ENCODE data around the gene C1orf159.

C1orf159 gene

GRCh38 chr1:1063261-1063944 lies 52.5 kb downstream of the C1orf159 start:
- no peak overlapping the region for H3K4me3 ChIP-seq (replicated peaks; ENCODE audit: insufficient read depth, low read length)
- no peak for DNase-seq (ENCODE audit: low read depth in 1 of 2, low spot score in 1 of 2)
- H3K27ac ChIP-seq (replicated peaks): no peak overlapping the region
- TF ChIP-seq CTCF (IDR thresholded peaks at IDR 0.05; ENCODE audit: insufficient read depth, low read length): no peak
- TF ChIP-seq POLR2AphosphoS5 (IDR thresholded peaks at IDR 0.05; ENCODE audit: low read depth): no peak
- TF ChIP-seq GABPA (IDR thresholded peaks at IDR 0.05; ENCODE audit: low read depth): no peak
- TF ChIP-seq REST (IDR thresholded peaks at IDR 0.05; ENCODE audit: insufficient replicate concordance, low read depth): no peak
- TF ChIP-seq SPI1 (IDR thresholded peaks at IDR 0.05; ENCODE audit: borderline replicate concordance, low read depth): no peak
- peaks cover 37% of the 10 kb centered on the region for H3K27me3 ChIP-seq (ENCODE audit: insufficient read depth, poor library complexity, severe bottlenecking)

GRCh38 chr1:1062348-1063163 lies 53.3 kb downstream of the C1orf159 start:
- H3K4me3 ChIP-seq (replicated peaks; ENCODE audit: insufficient read depth, low read length): no peak overlapping the region
- no peak for DNase-seq (ENCODE audit: low read depth in 1 of 2, low spot score in 1 of 2)
- TF ChIP-seq REST (IDR thresholded peaks at IDR 0.05; ENCODE audit: insufficient replicate concordance, low read depth): no peak
- TF ChIP-seq GABPA (IDR thresholded peaks at IDR 0.05; ENCODE audit: low read depth): no peak
- no peak for TF ChIP-seq CTCF (IDR thresholded peaks at IDR 0.05; ENCODE audit: insufficient read depth, low read length)
- TF ChIP-seq POLR2AphosphoS5 (IDR thresholded peaks at IDR 0.05; ENCODE audit: low read depth): no peak
- TF ChIP-seq SPI1 (IDR thresholded peaks at IDR 0.05; ENCODE audit: borderline replicate concordance, low read depth): no peak
- H3K27ac ChIP-seq (replicated peaks): no peak overlapping the region
- peaks cover 42% of the 10 kb centered on the region for H3K27me3 ChIP-seq (ENCODE audit: insufficient read depth, poor library complexity, severe bottlenecking)

GRCh38 chr1:1061682-1062345 lies 54.1 kb downstream of the C1orf159 start:
- TF ChIP-seq REST (IDR thresholded peaks at IDR 0.05; ENCODE audit: insufficient replicate concordance, low read depth) (no peak), SPI1 (IDR thresholded peaks at IDR 0.05; ENCODE audit: borderline replicate concordance, low read depth) (no peak)
- peaks cover 42% of the 10 kb centered on the region for H3K27me3 ChIP-seq (ENCODE audit: insufficient read depth, poor library complexity, severe bottlenecking)
- peak in 1 of 2 experiments; percentile 57 for DNase-seq (ENCODE audit: low read depth in 1 of 2, low spot score in 1 of 2)
- no peak overlapping the region for H3K4me3 ChIP-seq (replicated peaks; ENCODE audit: insufficient read depth, low read length)
- H3K27ac ChIP-seq (replicated peaks): no peak overlapping the region
